GM18499 (cell line): ENCODE data around the gene OGDH.

Source experiments
- ATAC-seq: cut with Tn5 transposase; IDR thresholded peaks from one replicate; pipeline ENCODE4 v1.9.1; 2021; ENCODE audit warnings: moderate number of reproducible peaks; ENCODE audit not compliant: insufficient read depth, unreplicated experiment

OGDH gene

GRCh38 chr7:44617225-44617890, 10.9 kb downstream of the OGDH start:
- no peak for ATAC-seq

- ATAC-seq = no peak
Measured at GRCh38 chr7:44618045-44618444, 11.6 kb downstream of the OGDH start.

GRCh38 chr7:44618753-44619152, 12.3 kb downstream of the OGDH start:
- ATAC-seq = no peak

GRCh38 chr7:44621034-44621749, 14.8 kb downstream of the OGDH start:
- ATAC-seq = no peak

- no peak for ATAC-seq
Measured at GRCh38 chr7:44621750-44622103, 15.3 kb downstream of the OGDH start.

- ATAC-seq = peak; percentile 59
Measured at GRCh38 chr7:44622342-44623151, 16.1 kb downstream of the OGDH start.

- no peak for ATAC-seq
Measured at GRCh38 chr7:44624318-44624717, 17.9 kb downstream of the OGDH start.

GRCh38 chr7:44625526-44626471, 19.4 kb downstream of the OGDH start:
- ATAC-seq = no peak

GRCh38 chr7:44626620-44627019, 20.2 kb downstream of the OGDH start:
- no peak for ATAC-seq

GRCh38 chr7:44629829-44630522, 23.5 kb downstream of the OGDH start:
- ATAC-seq = no peak

GRCh38 chr7:44630792-44631457, 24.5 kb downstream of the OGDH start:
- ATAC-seq = no peak

- ATAC-seq = no peak
Measured at GRCh38 chr7:44631458-44632115, 25.2 kb downstream of the OGDH start.

GRCh38 chr7:44632196-44632595, 25.8 kb downstream of the OGDH start:
- no peak for ATAC-seq

- peak; percentile 44 for ATAC-seq
Measured at GRCh38 chr7:44633254-44634186, 27.1 kb downstream of the OGDH start.

- no peak for ATAC-seq
Measured at GRCh38 chr7:44634187-44634838, 27.9 kb downstream of the OGDH start.

GRCh38 chr7:44634839-44635591, 28.6 kb downstream of the OGDH start:
- ATAC-seq = no peak
